Measurements from ENCODE around the gene DIAPH3. TPM values are rescaled to one million over a fixed set of nuclear protein-coding genes. Genes with fewer than 3 reads are reported as not detected.

Gene DIAPH3
- total RNA-seq, 1 donor from 2014 or later, result 24.1 TPM

- Mint-ChIP-seq H3K27me3 (ENCODE audit: low read depth) (no peaks in the 10 kb centered on the region), H3K4me1 (ENCODE audit: low read depth) (no peaks in the 10 kb centered on the region), H3K36me3 (ENCODE audit: low read depth) (peaks cover 4% of the 10 kb centered on the region), H3K9me3 (ENCODE audit: low read depth) (peaks cover 2% of the 10 kb centered on the region), H3K27ac (ENCODE audit: unreplicated experiment) (no peak overlapping the region), H3K4me3 (ENCODE audit: unreplicated experiment) (no peak overlapping the region)
- no peak for DNase-seq (ENCODE audit: low spot score)
- TF ChIP-seq CTCF (IDR thresholded peaks at IDR 0.05), result no peak
Measured at GRCh38 chr13:59665732-59666131, 498.0 kb downstream of the DIAPH3 start.

DNA sequence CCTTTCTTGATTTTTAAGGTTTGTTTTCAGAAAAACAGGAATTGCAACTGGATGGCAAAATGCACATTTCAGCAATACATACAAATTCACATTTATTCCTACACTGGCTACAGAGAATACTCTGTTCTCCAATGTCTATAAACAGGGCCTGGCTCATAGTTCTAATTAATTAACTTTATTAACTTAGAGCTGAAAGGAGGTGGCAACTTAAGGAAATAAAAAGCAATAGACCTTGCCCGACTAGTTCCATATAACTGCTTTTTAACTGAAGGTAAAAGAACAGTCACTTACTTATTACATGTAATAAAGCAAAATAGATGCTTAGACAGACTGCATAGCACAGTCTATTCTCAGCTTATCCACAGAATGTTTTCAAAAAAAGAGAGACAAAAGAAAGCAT, 498.5 kb downstream of the DIAPH3 start:
- DNase-seq (ENCODE audit: low spot score), result no peak
- Mint-ChIP-seq H3K27me3 (ENCODE audit: low read depth) (no peaks in the 10 kb centered on the region), H3K27ac (ENCODE audit: unreplicated experiment) (no peak overlapping the region), H3K9me3 (ENCODE audit: low read depth) (peaks cover 2% of the 10 kb centered on the region), H3K4me3 (ENCODE audit: unreplicated experiment) (no peak overlapping the region), H3K4me1 (ENCODE audit: low read depth) (no peaks in the 10 kb centered on the region), H3K36me3 (ENCODE audit: low read depth) (peaks cover 4% of the 10 kb centered on the region)
- no peak for TF ChIP-seq CTCF (IDR thresholded peaks at IDR 0.05)

DNA sequence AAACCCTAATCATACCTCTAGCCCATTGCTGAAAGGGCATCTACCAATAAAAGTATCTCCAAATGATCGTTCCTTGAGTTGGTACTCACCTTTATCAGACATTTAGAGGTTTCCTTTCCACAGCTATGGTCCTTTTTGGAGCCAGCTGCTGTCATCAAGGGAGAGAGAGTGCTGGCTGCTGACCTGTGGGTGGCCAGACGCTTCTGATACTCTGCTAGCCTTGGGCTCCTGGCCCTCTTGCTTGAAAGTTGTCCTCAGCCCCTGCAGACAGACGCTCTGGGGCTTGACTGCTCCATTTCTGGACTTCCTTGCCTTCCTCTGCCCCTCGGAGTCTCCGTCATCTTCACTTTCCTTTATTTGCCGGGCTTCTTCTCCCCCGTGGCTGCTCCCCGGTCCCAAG, 499.1 kb downstream of the DIAPH3 start:
- no peaks in the 10 kb centered on the region for H3K27me3 Mint-ChIP-seq (ENCODE audit: low read depth)

GRCh38 chr13:59663707-59664106, 500.0 kb downstream of the DIAPH3 start:
- H3K27ac Mint-ChIP-seq (ENCODE audit: unreplicated experiment), result no peak overlapping the region
- H3K4me3 Mint-ChIP-seq (ENCODE audit: unreplicated experiment), result no peak overlapping the region
- peaks cover 2% of the 10 kb centered on the region for H3K9me3 Mint-ChIP-seq (ENCODE audit: low read depth)
- H3K27me3 Mint-ChIP-seq (ENCODE audit: low read depth), result no peaks in the 10 kb centered on the region
- DNase-seq (ENCODE audit: low spot score), result no peak
- peaks cover 4% of the 10 kb centered on the region for H3K36me3 Mint-ChIP-seq (ENCODE audit: low read depth)
- TF ChIP-seq CTCF (IDR thresholded peaks at IDR 0.05), result no peak
- H3K4me1 Mint-ChIP-seq (ENCODE audit: low read depth), result no peaks in the 10 kb centered on the region

More for the DNA sequence above, 499.1 kb downstream of the DIAPH3 start:
- no peak for DNase-seq (ENCODE audit: low spot score)
- H3K4me3 Mint-ChIP-seq (ENCODE audit: unreplicated experiment), result no peak overlapping the region
- TF ChIP-seq CTCF (IDR thresholded peaks at IDR 0.05), result no peak
- H3K27ac Mint-ChIP-seq (ENCODE audit: unreplicated experiment), result no peak overlapping the region
- H3K36me3 Mint-ChIP-seq (ENCODE audit: low read depth), result peaks cover 4% of the 10 kb centered on the region
- H3K9me3 Mint-ChIP-seq (ENCODE audit: low read depth), result peaks cover 2% of the 10 kb centered on the region
- no peaks in the 10 kb centered on the region for H3K4me1 Mint-ChIP-seq (ENCODE audit: low read depth)

GRCh38 chr13:59660582-59660981, 503.1 kb downstream of the DIAPH3 start:
- Mint-ChIP-seq H3K36me3 (ENCODE audit: low read depth) (peaks cover 4% of the 10 kb centered on the region), H3K27me3 (ENCODE audit: low read depth) (no peaks in the 10 kb centered on the region), H3K4me1 (ENCODE audit: low read depth) (no peaks in the 10 kb centered on the region), H3K27ac (ENCODE audit: unreplicated experiment) (no peak overlapping the region), H3K4me3 (ENCODE audit: unreplicated experiment) (no peak overlapping the region), H3K9me3 (ENCODE audit: low read depth) (peaks cover 2% of the 10 kb centered on the region)
- no peak for TF ChIP-seq CTCF (IDR thresholded peaks at IDR 0.05)
- DNase-seq (ENCODE audit: low spot score), result no peak

Measured in chondrocyte (in vitro differentiated cells).